ENCODE results near the gene SLC25A21.

SLC25A21 gene

GRCh38 chr14:36653962-36654793 is 518.2 kb downstream of the SLC25A21 start:
- Mint-ChIP-seq H3K4me3 (no peak overlapping the region), H3K4me1 (peaks cover 5% of the 10 kb centered on the region), H3K36me3 (ENCODE audit: insufficient read depth) (no peaks in the 10 kb centered on the region), H3K27ac (ENCODE audit: low read depth) (no peak overlapping the region), H3K27me3 (peaks cover 95% of the 10 kb centered on the region), H3K9me3 (peaks cover 6% of the 10 kb centered on the region)
- no peak for ATAC-seq (replicated peaks; ENCODE audit: extremely low read depth, poor library complexity, severe bottlenecking)
- DNase-seq (ENCODE audit: low spot score in 2 of 2), result no peak

- Mint-ChIP-seq H3K27ac (ENCODE audit: low read depth) (no peak overlapping the region), H3K9me3 (peaks cover 6% of the 10 kb centered on the region), H3K4me3 (no peak overlapping the region), H3K27me3 (peaks cover 93% of the 10 kb centered on the region), H3K36me3 (ENCODE audit: insufficient read depth) (no peaks in the 10 kb centered on the region), H3K4me1 (peaks cover 5% of the 10 kb centered on the region)
- ATAC-seq (replicated peaks; ENCODE audit: extremely low read depth, poor library complexity, severe bottlenecking) (no peak), DNase-seq (ENCODE audit: low spot score in 2 of 2) (no peak)
These were observed 519.0 kb downstream of the SLC25A21 start for GRCh38 chr14:36653413-36653812.

GRCh38 chr14:36652542-36653201 is 519.7 kb downstream of the SLC25A21 start:
- no peak for ATAC-seq (replicated peaks; ENCODE audit: extremely low read depth, poor library complexity, severe bottlenecking)

GRCh38 chr14:36649872-36650650 is 522.3 kb downstream of the SLC25A21 start:
- no peak for DNase-seq (ENCODE audit: low spot score in 2 of 2)
- Mint-ChIP-seq H3K36me3 (ENCODE audit: insufficient read depth) (no peaks in the 10 kb centered on the region), H3K9me3 (no peaks in the 10 kb centered on the region), H3K27ac (ENCODE audit: low read depth) (no peak overlapping the region), H3K27me3 (peaks cover 86% of the 10 kb centered on the region), H3K4me1 (no peaks in the 10 kb centered on the region), H3K4me3 (no peak overlapping the region)
- no peak for ATAC-seq (replicated peaks; ENCODE audit: extremely low read depth, poor library complexity, severe bottlenecking)

More at GRCh38 chr14:36652542-36653201, 519.7 kb downstream of the SLC25A21 start:
- Mint-ChIP-seq H3K4me3 (no peak overlapping the region), H3K4me1 (peaks cover 5% of the 10 kb centered on the region), H3K27ac (ENCODE audit: low read depth) (no peak overlapping the region), H3K27me3 (peaks cover 92% of the 10 kb centered on the region), H3K9me3 (peaks cover 6% of the 10 kb centered on the region), H3K36me3 (ENCODE audit: insufficient read depth) (no peaks in the 10 kb centered on the region)
- no peak for DNase-seq (ENCODE audit: low spot score in 2 of 2)

- H3K4me1 Mint-ChIP-seq, result no peaks in the 10 kb centered on the region
- H3K36me3 Mint-ChIP-seq (ENCODE audit: insufficient read depth), result no peaks in the 10 kb centered on the region
- H3K27me3 Mint-ChIP-seq, result peaks cover 68% of the 10 kb centered on the region
- DNase-seq (ENCODE audit: low spot score in 2 of 2) (no peak), ATAC-seq (replicated peaks; ENCODE audit: extremely low read depth, poor library complexity, severe bottlenecking) (no peak)
- H3K4me3 Mint-ChIP-seq, result no peak overlapping the region
- H3K9me3 Mint-ChIP-seq, result no peaks in the 10 kb centered on the region
- no peak overlapping the region for H3K27ac Mint-ChIP-seq (ENCODE audit: low read depth)
These were observed 524.3 kb downstream of the SLC25A21 start for GRCh38 chr14:36647824-36648753.

- H3K36me3 Mint-ChIP-seq (ENCODE audit: insufficient read depth), result no peaks in the 10 kb centered on the region
- ATAC-seq (replicated peaks; ENCODE audit: extremely low read depth, poor library complexity, severe bottlenecking) (no peak), DNase-seq (ENCODE audit: low spot score in 2 of 2) (no peak)
- no peaks in the 10 kb centered on the region for H3K9me3 Mint-ChIP-seq
- H3K27ac Mint-ChIP-seq (ENCODE audit: low read depth), result no peak overlapping the region
- no peaks in the 10 kb centered on the region for H3K4me1 Mint-ChIP-seq
- peaks cover 62% of the 10 kb centered on the region for H3K27me3 Mint-ChIP-seq
- H3K4me3 Mint-ChIP-seq, result no peak overlapping the region
These were observed 525.0 kb downstream of the SLC25A21 start for GRCh38 chr14:36647417-36647823.

- Mint-ChIP-seq H3K4me1 (no peaks in the 10 kb centered on the region), H3K4me3 (no peak overlapping the region), H3K36me3 (ENCODE audit: insufficient read depth) (no peaks in the 10 kb centered on the region), H3K9me3 (no peaks in the 10 kb centered on the region), H3K27ac (ENCODE audit: low read depth) (no peak overlapping the region), H3K27me3 (peaks cover 56% of the 10 kb centered on the region)
- ATAC-seq (replicated peaks; ENCODE audit: extremely low read depth, poor library complexity, severe bottlenecking) (no peak), DNase-seq (ENCODE audit: low spot score in 2 of 2) (no peak)
These were observed 525.6 kb downstream of the SLC25A21 start for GRCh38 chr14:36646664-36647416.

- Mint-ChIP-seq H3K27ac (ENCODE audit: low read depth) (no peak overlapping the region), H3K4me3 (no peak overlapping the region), H3K9me3 (peaks cover 12% of the 10 kb centered on the region), H3K36me3 (ENCODE audit: insufficient read depth) (no peaks in the 10 kb centered on the region), H3K27me3 (no peaks in the 10 kb centered on the region), H3K4me1 (no peaks in the 10 kb centered on the region)
- no peak for ATAC-seq (replicated peaks; ENCODE audit: extremely low read depth, poor library complexity, severe bottlenecking)
- no peak for DNase-seq (ENCODE audit: low spot score in 2 of 2)
These were observed 538.8 kb downstream of the SLC25A21 start for GRCh38 chr14:36633580-36633979.

Data from central memory CD8-positive, alpha-beta T cell (primary cell).